ENCODE measurements around the gene BPNT1. TPM values are rescaled to one million over a fixed set of nuclear protein-coding genes. Genes with fewer than 3 reads are reported as not detected.

Gene BPNT1
- total and polyA plus RNA-seq, 2 donors: 23.8 to 24.4 TPM

Other genes with a start within 250 kb of the BPNT1 start
- gene SLC30A10, start 161.2 kb downstream of the BPNT1 start, total RNA-seq: 0.09 TPM
- 0.07 TPM for gene SLC30A10, start 161.2 kb downstream of the BPNT1 start, polyA plus RNA-seq
- gene EPRS1, start 43.3 kb downstream of the BPNT1 start, total RNA-seq: 71.3 TPM
- gene EPRS1, start 43.3 kb downstream of the BPNT1 start, polyA plus RNA-seq: 45.5 TPM
- gene IARS2, start 4.3 kb upstream of the BPNT1 start, total RNA-seq: 50.2 TPM
- gene IARS2, start 4.3 kb upstream of the BPNT1 start, polyA plus RNA-seq: 30.3 TPM
- 19.6 TPM for gene RAB3GAP2, start 182.7 kb upstream of the BPNT1 start, total RNA-seq
- gene RAB3GAP2, start 182.7 kb upstream of the BPNT1 start, polyA plus RNA-seq: 14.4 TPM

Data from thymus (tissue), 2 donors.